ENCODE results near the gene STK32A.

Gene STK32A

GRCh38 chr5:147418613-147419012, 183.8 kb downstream of the STK32A start:
- DNase-seq (ENCODE audit: low spot score): no peak

- DNase-seq (ENCODE audit: low spot score): no peak
These were observed 192.0 kb downstream of the STK32A start for GRCh38 chr5:147426640-147427327.

- DNase-seq (ENCODE audit: low spot score): no peak
These were observed 192.9 kb downstream of the STK32A start for GRCh38 chr5:147427521-147428401.

GRCh38 chr5:147430628-147431027, 195.8 kb downstream of the STK32A start:
- no peak for DNase-seq (ENCODE audit: low spot score)

- DNase-seq (ENCODE audit: low spot score): no peak
These were observed 196.8 kb downstream of the STK32A start for GRCh38 chr5:147431586-147431985.

GRCh38 chr5:147432323-147432722, 197.5 kb downstream of the STK32A start:
- no peak for DNase-seq (ENCODE audit: low spot score)

- no peak for DNase-seq (ENCODE audit: low spot score)
These were observed 199.2 kb downstream of the STK32A start for GRCh38 chr5:147434049-147434448.

- no peak for DNase-seq (ENCODE audit: low spot score)
These were observed 201.8 kb downstream of the STK32A start for GRCh38 chr5:147436596-147436995.

- DNase-seq (ENCODE audit: low spot score): no peak
These were observed 202.4 kb downstream of the STK32A start for GRCh38 chr5:147437161-147437596.
